ENCODE data around the gene CASK.
"Not testable (repeated sequence)": the region's sequence is repeated elsewhere in the genome, so short reads cannot be mapped to it uniquely, and the experiment has no call there.

Gene CASK

GRCh38 chrX:41734530-41734929 lies 188.8 kb downstream of the CASK start:
- DNase-seq (ENCODE audit: low read depth in 2 of 2), result no peak

DNA sequence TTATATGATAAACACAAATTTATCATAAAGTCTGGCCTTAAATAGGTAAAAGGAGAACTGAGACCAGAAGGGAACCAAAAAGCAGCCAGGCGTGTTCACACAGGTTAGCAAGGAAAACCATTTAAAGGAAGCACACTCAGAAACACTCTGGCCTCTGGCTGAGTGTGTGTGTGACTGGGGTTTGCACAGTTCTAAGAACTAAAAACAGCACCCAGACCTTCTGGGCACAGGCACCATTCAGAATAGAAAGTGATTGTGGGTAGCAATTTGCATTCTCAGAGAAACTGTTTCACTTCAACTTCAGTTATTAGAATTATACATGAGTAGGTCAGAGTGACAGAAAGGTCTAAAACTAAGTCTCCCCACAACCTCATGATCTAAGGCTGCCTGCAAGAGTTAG lies 189.4 kb downstream of the CASK start:
- DNase-seq (ENCODE audit: low read depth in 2 of 2), result no peak

- no peak for DNase-seq (ENCODE audit: low read depth in 2 of 2)
These were observed 191.1 kb downstream of the CASK start for GRCh38 chrX:41732260-41732659.

DNA sequence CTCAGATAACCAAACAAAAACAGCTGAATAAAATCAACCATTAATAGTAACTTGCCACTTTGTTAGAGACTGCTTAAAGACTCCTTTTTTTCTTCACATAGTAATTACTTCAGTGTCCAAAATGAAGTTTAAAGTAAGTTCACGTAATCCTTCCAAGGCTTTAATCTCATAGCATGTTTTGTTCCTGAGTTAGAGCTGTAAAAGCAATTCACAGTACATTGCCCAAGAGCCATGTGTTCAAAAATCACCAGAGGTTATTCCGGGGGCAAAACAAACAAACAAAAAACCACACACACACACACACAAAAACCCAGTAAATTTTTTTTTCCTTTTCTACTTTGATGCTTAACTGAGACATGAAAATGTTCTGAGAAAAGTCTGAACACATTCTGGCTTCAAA lies 193.3 kb downstream of the CASK start:
- DNase-seq (ENCODE audit: low read depth in 2 of 2), result no peak

DNA sequence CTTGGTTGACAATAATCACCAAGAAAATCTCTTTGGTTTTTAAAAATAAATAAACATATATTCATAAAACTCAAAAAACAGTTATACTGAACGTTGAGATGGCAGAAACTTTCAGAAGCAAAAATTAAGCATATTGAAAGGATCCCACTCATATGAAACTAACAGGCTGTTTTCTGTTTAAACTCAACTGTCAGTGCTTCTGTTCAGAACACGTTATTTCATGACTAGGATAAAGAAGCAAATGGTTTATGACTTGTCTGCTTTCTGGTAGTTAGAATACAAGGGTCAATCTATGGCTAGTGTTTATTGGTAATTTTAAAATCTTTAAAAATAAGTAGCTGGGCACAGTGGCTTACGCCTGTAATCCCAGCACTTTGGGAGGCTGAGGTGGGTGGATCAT lies 195.2 kb downstream of the CASK start:
- no peak for DNase-seq (ENCODE audit: low read depth in 2 of 2)

DNA sequence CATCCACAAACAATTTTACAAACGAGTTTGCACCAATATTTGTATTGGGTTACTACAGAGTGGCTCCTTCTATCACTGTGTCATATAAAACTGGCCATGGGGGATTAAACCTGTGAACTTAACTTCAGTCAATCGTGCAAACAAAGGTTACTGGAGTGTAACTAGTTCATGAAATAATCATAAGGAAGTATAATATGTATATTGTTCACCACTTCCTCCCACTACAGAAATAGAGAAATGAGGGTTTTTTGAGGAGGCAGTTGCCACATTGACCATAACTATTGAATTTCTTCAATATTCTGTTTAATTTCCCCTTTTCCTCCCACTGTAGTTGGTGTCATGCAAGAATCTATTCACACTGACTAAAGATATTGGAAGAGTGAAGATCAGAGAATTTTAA lies 199.5 kb downstream of the CASK start, which contains the start of gene GPR82:
GPR82 (plus strand) TSS at position 356 of the 400 bp plus-strand sequence. CDS start 2,846 bp downstream, outside the sequence.
- DNase-seq (ENCODE audit: low read depth in 2 of 2), result no peak

- no peak for DNase-seq (ENCODE audit: low read depth in 2 of 2)
These were observed 200.3 kb downstream of the CASK start for GRCh38 chrX:41722816-41723618.

- DNase-seq (ENCODE audit: low read depth in 2 of 2), result no peak
These were observed 201.1 kb downstream of the CASK start for GRCh38 chrX:41722214-41722613.

DNA sequence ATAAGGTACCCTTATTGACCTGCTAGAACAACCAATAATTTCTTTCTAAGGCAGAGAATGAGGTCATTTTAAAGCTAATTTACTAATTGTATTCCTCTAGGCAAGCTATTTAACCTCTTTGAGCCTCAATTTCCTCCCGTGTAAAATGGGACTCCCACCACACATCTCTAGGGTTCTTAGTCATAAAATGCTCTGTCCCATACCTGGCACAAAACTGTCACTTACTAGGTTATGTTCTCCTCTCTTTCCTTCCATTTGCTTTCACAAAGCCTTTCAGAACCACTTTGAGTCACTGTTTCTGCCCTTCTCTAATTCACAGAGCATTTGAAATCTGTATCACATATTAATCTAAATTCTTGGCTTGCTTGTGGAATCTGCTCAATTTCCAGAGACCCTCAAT lies 201.8 kb downstream of the CASK start:
- no peak for DNase-seq (ENCODE audit: low read depth in 2 of 2)

DNA sequence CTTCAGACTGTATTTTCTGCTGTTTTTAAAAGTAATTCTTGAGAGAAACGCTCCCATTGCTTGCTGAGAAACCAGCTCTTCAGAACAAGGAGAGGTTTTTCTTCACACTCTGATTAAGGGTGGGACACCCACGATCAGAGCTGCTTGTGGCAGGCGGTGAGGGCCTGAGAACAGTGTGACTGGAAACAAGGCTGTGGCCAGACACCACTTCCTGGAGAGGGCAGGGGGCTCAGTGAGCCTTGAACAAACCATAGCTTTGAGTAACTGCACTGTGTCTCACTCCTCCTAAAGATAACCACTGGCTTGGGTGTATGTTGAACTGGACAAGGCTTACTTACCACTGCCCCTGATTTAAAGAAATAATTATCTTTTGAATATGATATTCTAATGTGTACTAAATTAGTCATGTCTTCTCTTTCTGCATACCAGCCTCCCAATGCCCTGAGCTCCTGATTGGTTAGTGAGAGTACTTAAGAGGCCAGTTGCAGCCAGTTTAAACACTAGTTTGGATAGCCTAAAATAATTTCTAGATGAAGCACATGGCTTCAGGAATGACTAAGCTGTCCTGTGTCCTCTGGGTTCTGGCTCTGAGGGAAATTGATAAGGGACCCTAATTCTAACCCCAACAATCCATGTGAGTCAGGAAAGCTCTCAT lies 203.1 kb downstream of the CASK start:
- peak; percentile 24 to 35 for DNase-seq (ENCODE audit: low read depth in 2 of 2)

DNA sequence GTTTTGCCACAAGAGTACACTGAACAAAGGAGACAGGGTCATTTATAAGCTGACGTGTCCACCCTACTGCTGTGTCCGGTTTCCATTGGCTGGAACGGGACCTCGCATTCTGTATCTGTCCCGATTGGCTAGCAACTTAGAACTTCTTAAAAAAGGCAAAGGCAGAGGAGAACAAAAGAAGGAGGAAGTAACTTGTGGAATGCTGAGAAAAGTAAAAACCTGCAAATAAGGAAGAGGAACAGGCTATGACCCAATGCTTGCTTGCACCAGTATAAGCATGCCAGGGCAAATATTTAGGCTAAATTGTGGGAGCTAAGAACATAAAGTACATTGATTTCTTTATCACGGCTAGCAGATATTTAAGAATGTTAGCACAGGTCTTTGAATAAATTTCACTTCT lies 203.7 kb downstream of the CASK start:
- not testable (repeated sequence) for DNase-seq (ENCODE audit: low read depth in 2 of 2)

- no peak for DNase-seq (ENCODE audit: low read depth in 2 of 2)
These were observed 204.7 kb downstream of the CASK start for GRCh38 chrX:41718481-41719235.

- no peak for DNase-seq (ENCODE audit: low read depth in 2 of 2)
These were observed 206.4 kb downstream of the CASK start for GRCh38 chrX:41716767-41717473.

DNA sequence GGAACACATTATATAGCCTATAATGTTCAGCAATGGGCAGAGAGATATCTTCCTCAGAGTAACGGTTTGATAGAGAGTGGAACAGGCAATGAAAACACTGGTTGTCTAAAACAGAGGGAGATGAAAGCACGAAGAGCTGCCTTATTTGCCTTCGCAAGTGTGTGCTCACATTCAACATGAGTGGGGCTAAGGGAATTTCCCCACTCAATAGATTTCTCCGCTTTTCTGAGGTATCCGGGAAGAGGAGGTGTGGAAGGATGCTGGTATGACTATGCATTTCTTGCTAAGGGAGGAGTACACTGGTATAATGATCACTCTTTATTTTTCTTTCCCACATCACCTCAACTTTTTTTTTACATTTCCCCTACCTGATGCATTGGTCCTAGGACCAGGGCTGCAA lies 207.1 kb downstream of the CASK start:
- DNase-seq (ENCODE audit: low read depth in 2 of 2), result no peak

DNA sequence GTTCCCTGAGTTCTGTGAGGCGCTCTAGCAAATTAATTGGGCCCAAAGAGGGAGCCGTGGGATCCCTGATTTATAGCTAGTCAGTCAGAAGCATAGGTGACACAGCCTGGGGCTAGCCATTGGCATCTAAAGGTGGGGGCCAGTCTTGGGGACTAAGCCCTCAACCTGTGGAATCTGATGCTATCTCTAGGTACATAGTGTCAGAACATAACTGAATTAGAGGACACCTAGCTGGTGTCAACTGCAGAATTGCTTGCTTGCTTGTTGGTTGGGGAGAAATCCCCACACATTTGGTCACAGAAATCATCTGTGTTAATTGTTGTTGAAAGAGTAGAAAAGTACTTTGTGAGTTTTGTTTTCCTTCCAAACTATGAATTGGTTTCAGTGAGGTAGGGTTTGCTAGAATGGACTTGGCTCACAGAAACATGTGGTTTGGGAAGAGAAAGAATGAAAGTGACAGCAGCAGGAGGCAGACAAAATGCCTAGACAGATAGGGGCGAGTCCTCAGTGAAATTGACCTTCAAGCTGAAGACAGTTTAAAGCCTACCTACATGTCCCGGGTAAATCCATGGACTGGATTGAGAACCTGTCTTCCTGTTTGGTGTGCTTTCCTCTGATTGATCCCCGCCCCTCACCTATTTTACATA lies 212.2 kb downstream of the CASK start:
- no peak for DNase-seq (ENCODE audit: low read depth in 2 of 2)

DNA sequence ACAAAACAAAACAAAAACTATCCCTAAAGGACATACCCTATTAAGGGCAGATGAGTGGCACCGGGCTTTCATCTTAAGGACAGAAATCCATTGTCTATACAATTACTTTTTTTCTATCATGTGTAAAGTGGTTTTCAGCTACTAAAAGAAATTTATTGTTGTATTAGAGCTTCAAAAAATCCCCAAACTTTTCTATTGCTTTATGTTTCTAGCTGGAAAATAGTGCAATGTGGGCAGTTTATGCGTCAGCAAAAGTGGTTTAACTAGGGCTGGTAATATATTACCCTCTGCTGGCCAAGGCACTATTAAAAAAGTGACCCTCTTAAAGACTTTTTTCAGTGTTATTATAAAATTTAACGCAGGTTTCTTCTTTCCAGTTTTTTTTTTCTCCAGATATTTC lies 214.9 kb downstream of the CASK start:
- no peak for DNase-seq (ENCODE audit: low read depth in 2 of 2)

DNA sequence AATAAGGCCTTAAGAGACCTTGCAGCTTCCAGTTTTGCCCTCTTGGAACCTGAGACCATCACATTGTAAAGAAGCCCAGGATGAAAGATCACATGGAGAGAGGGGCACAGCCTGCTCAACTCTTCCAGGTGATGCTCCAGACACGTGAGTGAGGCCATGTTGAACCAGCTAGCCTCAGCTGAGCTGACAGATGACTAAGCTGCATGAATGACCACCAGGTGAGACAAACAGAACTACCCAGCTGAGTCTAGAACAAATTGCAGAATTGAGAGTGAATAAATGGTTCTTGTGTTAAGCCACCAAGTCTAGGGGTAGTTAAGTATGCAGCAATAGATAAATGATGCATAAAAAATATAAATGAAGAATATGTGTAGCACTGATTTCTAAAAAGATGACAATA lies 216.1 kb downstream of the CASK start:
- no peak for DNase-seq (ENCODE audit: low read depth in 2 of 2)

DNA sequence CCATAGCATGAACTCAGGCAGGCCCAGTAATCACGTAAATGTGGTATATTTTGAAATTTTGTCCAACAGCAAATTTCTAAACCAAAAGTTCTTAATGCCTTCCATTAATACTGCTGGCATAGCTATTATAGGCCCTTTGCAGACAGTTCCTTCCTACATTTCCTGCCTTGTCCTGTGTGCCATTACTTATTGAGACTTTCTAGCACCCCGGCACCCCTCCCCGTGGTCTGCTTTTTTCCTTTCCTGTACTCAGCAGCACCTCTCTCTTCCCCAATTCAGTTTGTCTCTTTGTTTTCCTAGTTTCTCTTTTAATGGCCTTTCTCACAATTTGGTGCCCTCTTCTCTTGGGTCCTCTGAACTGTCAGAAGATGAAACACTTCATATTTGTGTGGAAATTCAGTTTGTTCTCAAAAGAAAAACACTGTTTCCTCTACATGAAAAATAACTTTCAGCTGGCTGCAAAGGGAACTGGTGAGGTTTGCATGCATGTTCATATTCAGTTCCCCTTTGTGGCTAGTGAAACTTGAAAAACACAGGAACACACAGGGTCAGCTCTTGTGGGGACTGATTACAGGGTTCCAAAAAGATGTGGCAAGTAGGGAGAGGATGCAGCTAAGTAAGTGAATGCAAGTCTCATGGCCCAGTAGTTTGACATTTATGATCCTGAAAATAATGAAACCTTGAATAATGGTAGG lies 217.5 kb downstream of the CASK start:
- DNase-seq (ENCODE audit: low read depth in 2 of 2), result no peak

GRCh38 chrX:41705042-41705441 lies 218.3 kb downstream of the CASK start:
- no peak for DNase-seq (ENCODE audit: low read depth in 2 of 2)

- DNase-seq (ENCODE audit: low read depth in 2 of 2), result no peak
These were observed 219.8 kb downstream of the CASK start for GRCh38 chrX:41703574-41704029.

DNA sequence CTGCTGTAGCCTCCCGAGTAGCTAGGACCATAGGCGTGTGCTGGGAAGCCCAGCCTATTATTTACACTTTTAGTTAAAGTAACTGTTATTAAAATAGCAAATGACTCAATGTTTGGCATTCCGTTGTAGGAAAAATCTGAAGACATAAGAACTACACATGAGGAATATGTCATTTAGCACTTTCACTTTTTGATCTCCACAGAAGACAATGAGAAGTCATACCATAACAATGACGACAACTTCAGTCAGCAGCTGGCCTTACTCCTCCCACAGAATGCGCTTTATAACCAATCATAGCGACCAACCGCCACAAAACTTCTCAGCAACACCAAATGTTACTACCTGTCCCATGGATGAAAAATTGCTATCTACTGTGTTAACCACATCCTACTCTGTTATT lies 227.9 kb downstream of the CASK start:
- no peak for DNase-seq (ENCODE audit: low read depth in 2 of 2)

Measured in stimulated activated CD8-positive, alpha-beta memory T cell treated with anti-CD3 and anti-CD28 coated beads, Interleukin-15, amount 100 ng/mL, for 4 hours (primary cell).